Pancreas (tissue), 10 donors: ENCODE results near the gene GLT6D1. TPM values are rescaled to one million over a fixed set of nuclear protein-coding genes. Genes with fewer than 3 reads are reported as not detected.

ENCODE experiments used
- ATAC-seq, 4 donors: fragments of 200-7000 bp; cut with Tn5 transposase; one replicate each; pipeline versions ENCODE4 v1.8.0 to v1.9.1; 2020; ENCODE audit warnings: mild to moderate bottlenecking in 4 of 4, moderate library complexity in 4 of 4
- DNase-seq, 6 donors: peaks; one replicate each; pipeline ENCODE4 v3.0.0-alpha.2; 2020
- FAIRE-seq: peaks from 2 replicates; lab custom pipeline; 2012; peaks lifted over from hg19 to GRCh38; lab: Jason Lieb, UNC
- H3K27ac ChIP-seq, 4 donors: fragments of 200-600 bp; sonication (generic); 1 replicate in 3 of 4; 2 replicates in 1 of 4; pipeline versions ENCODE4 v1.5.0 to v1.8.0; 2020
- H3K27me3 ChIP-seq, 4 donors: fragments of 200-600 bp; one replicate each; pipeline ENCODE4 v1.8.0; 2021
- H3K36me3 ChIP-seq, 3 donors: fragments of 200-600 bp; sonication (generic) in 1 of 3; one replicate each; pipeline versions ENCODE4 v1.5.0 to v1.8.0; 2020 to 2021
- H3K4me1 ChIP-seq, 3 donors: fragments of 200-600 bp; one replicate each; pipeline ENCODE4 v1.8.0; 2021
- H3K4me3 ChIP-seq, 4 donors: fragments of 200-600 bp; sonication (generic) in 2 of 4; one replicate each; pipeline versions ENCODE4 v1.5.0 to v1.8.0; 2020 to 2021
- H3K9me3 ChIP-seq, 4 donors: fragments of 200-600 bp; one replicate each; pipeline ENCODE4 v1.8.0; 2021
- CTCF ChIP-seq, 4 donors: fragments of 200-600 bp; sonication (generic) in 3 of 4; IDR thresholded peaks; one replicate each; pipeline versions ENCODE4 v1.5.0 to v1.8.0; 2021; ENCODE audit warnings: antibody characterized with exemption in 4 of 4
- WGBS, 2 donors: extraction: QIAGEN DNeasy Blood & Tissue Kit; methylation state at CpG; one replicate each; pipeline ENCODE4 v1.1.7; 2013; 5-methylcytosine and 5-hydroxymethylcytosine counted together
- intact Hi-C, 3 donors: fragments of 100-400 bp; cut with DNase I; formaldehyde crosslinking; loops; one replicate each; pipeline versions ENCODE4 v1.11.1 to v1.14.2; 2022
- polyA plus RNA-seq, 2 donors: library from polyadenylated mRNA; stranded (reverse); fragments of 200-250 nt; gene quantifications; one replicate each; pipeline ENCODE4 v1.2.3, GENCODE V29; 2013
- total RNA-seq, 6 donors: library from RNA; stranded (reverse); fragmentation: NEBNext Ultra II Directional in 4 of 6; extraction: Animal tissue kit (Norgen Biotek cat#: 25700) in 4 of 6; gene quantifications; one replicate each; pipeline versions ENCODE4 v1.2.1 to v1.2.4, GENCODE V29; 2021 to 2023
- donor health status: healthy with polysubstance abuse.
- donor health status: DM: no; HTN: no; CAD: no; lungs with moderate emphysema.
- donor health status: DM: no; HTN: no; CAD: no.
- donor health status: control.
- donor health status: control.
- donor health status: Bipolar disorder and iron deficiency.
- donor health status: DM: yes; HTN: yes; CAD: no.
- donor health status: DM: no; HTN: no; CAD: no.
- donor health status: DM: no; HTN: no; CAD: no.
- donor health status: DM: yes; HTN: yes; CAD: no.

The GLT6D1 gene
- total and polyA plus RNA-seq, 8 donors: 0.07 TPM; not detected in 7

- no peaks in the 10 kb centered on the region for H3K4me1 ChIP-seq
- H3K9me3 ChIP-seq: no peaks in the 10 kb centered on the region
- intact Hi-C loops: loop anchor here in 1 of 3 donors (10.0 kb wide), 1 partner anchor 61 kb away; no protein-coding TSS in a partner anchor
- DNase-seq (peak in 2 of 6 donors; percentile 46 to 48), FAIRE-seq (no peak), ATAC-seq (no peak)
- no peak overlapping the region for H3K27ac ChIP-seq
- WGBS, 2 donors: 44 to 52% methylated on average over 30 to 31 of the region's 31 CpGs
- H3K27me3 ChIP-seq: no peaks in the 10 kb centered on the region
- H3K36me3 ChIP-seq: no peaks in the 10 kb centered on the region
- H3K4me3 ChIP-seq: no peak overlapping the region
- TF ChIP-seq CTCF (IDR thresholded peaks at IDR 0.05): no peak
Observed at GRCh38 chr9:135615666-135616618, 23.4 kb downstream of the GLT6D1 start.

- peak in 1 of 6 donors; percentile 54 for DNase-seq
- H3K27ac ChIP-seq: no peak overlapping the region
- 51 to 63% methylated on average over 29 of the region's 29 CpGs for WGBS, 2 donors
- no peaks in the 10 kb centered on the region for H3K36me3 ChIP-seq
- intact Hi-C loops: loop anchor here in 1 of 3 donors (10.0 kb wide), 1 partner anchor 60 kb away; no protein-coding TSS in a partner anchor
- no peak overlapping the region for H3K4me3 ChIP-seq
- H3K27me3 ChIP-seq: no peaks in the 10 kb centered on the region
- FAIRE-seq: no peak
- TF ChIP-seq CTCF (IDR thresholded peaks at IDR 0.05): no peak
- no peaks in the 10 kb centered on the region for H3K4me1 ChIP-seq
- no peaks in the 10 kb centered on the region for H3K9me3 ChIP-seq
- no peak for ATAC-seq
Observed at GRCh38 chr9:135614821-135615665, 24.3 kb downstream of the GLT6D1 start.

GRCh38 chr9:135613946-135614805, 25.2 kb downstream of the GLT6D1 start:
- FAIRE-seq: no peak
- Histone ChIP-seq H3K4me3 (no peak overlapping the region), H3K9me3 (no peaks in the 10 kb centered on the region), H3K4me1 (no peaks in the 10 kb centered on the region), H3K27me3 (no peaks in the 10 kb centered on the region), H3K27ac (no peak overlapping the region), H3K36me3 (no peaks in the 10 kb centered on the region)
- TF ChIP-seq CTCF (IDR thresholded peaks at IDR 0.05): no peak
- intact Hi-C loops: loop anchor here in 1 of 3 donors (10.0 kb wide), 1 partner anchor 59 kb away; no protein-coding TSS in a partner anchor
- peak in 2 of 6 donors; percentile 43 to 49 for DNase-seq
- WGBS, 2 donors: 47 to 59% methylated on average over 30 to 34 of the region's 34 CpGs
- ATAC-seq: no peak
